COR-L47 (cell line): ENCODE measurements around the gene PTGIS.

ENCODE experiments used
- DNase-seq: peaks from one replicate; lab custom pipeline; 2025; lab: John Stamatoyannopoulos, UW

Gene PTGIS

GRCh38 chr20:49469060-49469459 lies 98.9 kb downstream of the PTGIS start:
- no peak for DNase-seq

GRCh38 chr20:49468412-49468811 lies 99.5 kb downstream of the PTGIS start:
- no peak for DNase-seq

- DNase-seq = no peak
Measured at GRCh38 chr20:49466114-49466912, 101.6 kb downstream of the PTGIS start.

GRCh38 chr20:49464556-49464955 lies 103.4 kb downstream of the PTGIS start:
- no peak for DNase-seq

- no peak for DNase-seq
Measured at GRCh38 chr20:49462626-49463025, 105.3 kb downstream of the PTGIS start.

- DNase-seq = no peak
Measured at GRCh38 chr20:49461894-49462620, 105.9 kb downstream of the PTGIS start.

GRCh38 chr20:49460916-49461315 lies 107.0 kb downstream of the PTGIS start:
- peak; percentile 46 for DNase-seq

GRCh38 chr20:49460131-49460530 lies 107.8 kb downstream of the PTGIS start:
- DNase-seq = no peak

GRCh38 chr20:49459684-49460083 lies 108.3 kb downstream of the PTGIS start:
- no peak for DNase-seq

GRCh38 chr20:49457444-49457843 lies 110.5 kb downstream of the PTGIS start:
- no peak for DNase-seq

GRCh38 chr20:49456646-49457045 lies 111.3 kb downstream of the PTGIS start:
- no peak for DNase-seq

GRCh38 chr20:49455691-49456090 lies 112.2 kb downstream of the PTGIS start:
- DNase-seq = no peak
